Stimulated activated CD8-positive, alpha-beta memory T cell treated with anti-CD3 and anti-CD28 coated beads, Interleukin-12 subunit alpha, Interleukin-12 subunit beta, amount 100 ng/mL, for 24 hours (primary cell): ENCODE measurements around the gene PPL.
"Not testable (repeated sequence)": the region's sequence is repeated elsewhere in the genome, so short reads cannot be mapped to it uniquely, and the experiment has no call there.

Experiments used
- DNase-seq: peaks from one replicate; pipeline ENCODE4 v3.0.0-alpha.2; 2020; ENCODE audit errors: extremely low read depth

The PPL gene

GRCh38 chr16:4904942-4905615 lies 31.9 kb downstream of the PPL start:
- DNase-seq, result no peak

- DNase-seq, result no peak
These were observed 32.6 kb downstream of the PPL start for GRCh38 chr16:4904108-4904941.

- no peak for DNase-seq
These were observed 34.9 kb downstream of the PPL start for GRCh38 chr16:4902038-4902437.

- no peak for DNase-seq
These were observed 36.2 kb downstream of the PPL start for GRCh38 chr16:4900750-4901149.

GRCh38 chr16:4900036-4900435 lies 36.9 kb downstream of the PPL start:
- DNase-seq, result no peak

GRCh38 chr16:4899474-4899846 lies 37.5 kb downstream of the PPL start:
- DNase-seq, result no peak

GRCh38 chr16:4898811-4899473 lies 38.0 kb downstream of the PPL start:
- no peak for DNase-seq

- DNase-seq, result no peak
These were observed 39.6 kb downstream of the PPL start for GRCh38 chr16:4897328-4897727.

GRCh38 chr16:4896761-4897160 lies 40.2 kb downstream of the PPL start:
- not testable (repeated sequence) for DNase-seq

GRCh38 chr16:4895366-4895765 lies 41.6 kb downstream of the PPL start:
- DNase-seq, result no peak

- no peak for DNase-seq
These were observed 42.4 kb downstream of the PPL start for GRCh38 chr16:4894276-4895150.

GRCh38 chr16:4893103-4893862 lies 43.7 kb downstream of the PPL start:
- no peak for DNase-seq

- DNase-seq, result no peak
These were observed 44.4 kb downstream of the PPL start for GRCh38 chr16:4892361-4893102.

- no peak for DNase-seq
These were observed 45.1 kb downstream of the PPL start for GRCh38 chr16:4891886-4892216.

GRCh38 chr16:4891097-4891885 lies 45.7 kb downstream of the PPL start:
- DNase-seq, result no peak

- DNase-seq, result no peak
These were observed 46.3 kb downstream of the PPL start for GRCh38 chr16:4890686-4891085.

- DNase-seq, result no peak
These were observed 46.9 kb downstream of the PPL start for GRCh38 chr16:4890026-4890425.

- no peak for DNase-seq
These were observed 48.4 kb downstream of the PPL start for GRCh38 chr16:4888428-4889135.

GRCh38 chr16:4886151-4886550 lies 50.8 kb downstream of the PPL start:
- DNase-seq, result no peak
